AG04450 (cell line): ENCODE data around the gene LGALS9C. TPM values are rescaled to one million over a fixed set of nuclear protein-coding genes. Genes with fewer than 3 reads are reported as not detected.
"Not testable (repeated sequence)": the region's sequence is repeated elsewhere in the genome, so short reads cannot be mapped to it uniquely, and the experiment has no call there.

Experiments
- CTCF ChIA-PET: fragments of 300-600, 350-600 bp; formaldehyde crosslinking; extraction: SDS; loops from one replicate; lab custom pipeline; 2022; ENCODE audit warnings: antibody characterized with exemption, inconsistent platforms; lab: Charles Lee
- POLR2A ChIA-PET: fragments of 350-600 bp; formaldehyde crosslinking; extraction: SDS; loops from one replicate; lab custom pipeline; 2021; ENCODE audit warnings: antibody characterized with exemption, inconsistent platforms; lab: Yijun Ruan, JAX
- DNase-seq: peaks from one replicate; pipeline ENCODE4 v3.0.0-alpha.2; 2011; ENCODE audit warnings: low read depth, low spot score
- H3K27ac ChIP-seq: one replicate; pipeline ENCODE4 v1.5.1; 2012; ENCODE audit warnings: low read depth, low read length, control low read depth
- H3K27me3 ChIP-seq: one replicate; pipeline ENCODE4 v1.6.0; 2012; ENCODE audit warnings: low read length; ENCODE audit not compliant: control insufficient read depth, insufficient read depth
- H3K4me3 ChIP-seq: 2 replicates; pipeline ENCODE4 v1.5.1; 2011; ENCODE audit warnings: mild to moderate bottlenecking, low read depth, low read length, control low read depth
- H3K9me3 ChIP-seq: 2 replicates; pipeline ENCODE4 v1.5.1; 2012; ENCODE audit warnings: low read length; ENCODE audit not compliant: control insufficient read depth, insufficient read depth
- polyA plus RNA-seq: library from polyadenylated mRNA; depleted of rRNA; stranded (reverse); fragments of >200 nt; gene quantifications from 2 replicates; pipeline ENCODE4 v1.2.3, GENCODE V29; 2011
- TF ChIP-seq, protein P1 (sequence below): IDR thresholded peaks from 2 replicates; pipeline ENCODE4 v1.5.1; 2011; ENCODE audit warnings: low read depth, low read length, control low read depth, inconsistent platforms

LGALS9C gene
- polyA plus RNA-seq, 1 experiment, result not detected

- POLR2A ChIA-PET, H3K27me3 ChIP-seq, H3K27ac ChIP-seq, H3K4me3 ChIP-seq, DNase-seq, H3K9me3 ChIP-seq, CTCF ChIA-PET: not testable (repeated sequence)
These were observed 5.2 kb downstream of the LGALS9C start for GRCh38 chr17:18481775-18482174.

DNA sequence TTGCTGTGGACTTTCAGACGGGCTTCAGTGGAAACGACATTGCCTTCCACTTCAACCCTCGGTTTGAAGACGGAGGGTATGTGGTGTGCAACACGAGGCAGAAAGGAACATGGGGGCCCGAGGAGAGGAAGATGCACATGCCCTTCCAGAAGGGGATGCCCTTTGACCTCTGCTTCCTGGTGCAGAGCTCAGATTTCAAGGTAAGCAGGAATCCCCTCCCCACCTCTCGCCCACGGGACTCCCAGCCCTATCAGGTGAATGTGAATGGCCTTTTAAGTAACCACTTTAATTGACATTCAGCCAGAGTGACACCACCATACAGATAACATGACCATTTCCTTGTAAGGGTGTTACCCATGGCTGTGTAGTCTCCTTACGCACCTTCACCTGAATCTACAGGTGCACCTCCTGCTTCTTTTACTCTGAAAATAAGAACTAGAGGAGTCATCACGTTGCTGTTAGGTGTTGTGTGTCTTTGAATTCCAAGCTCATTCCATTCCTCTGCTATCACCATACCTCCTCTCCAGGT, 9.4 kb downstream of the LGALS9C start:
- POLR2A ChIA-PET, CTCF ChIA-PET, DNase-seq, H3K27ac ChIP-seq, H3K9me3 ChIP-seq, H3K27me3 ChIP-seq, H3K4me3 ChIP-seq: not testable (repeated sequence)

DNA sequence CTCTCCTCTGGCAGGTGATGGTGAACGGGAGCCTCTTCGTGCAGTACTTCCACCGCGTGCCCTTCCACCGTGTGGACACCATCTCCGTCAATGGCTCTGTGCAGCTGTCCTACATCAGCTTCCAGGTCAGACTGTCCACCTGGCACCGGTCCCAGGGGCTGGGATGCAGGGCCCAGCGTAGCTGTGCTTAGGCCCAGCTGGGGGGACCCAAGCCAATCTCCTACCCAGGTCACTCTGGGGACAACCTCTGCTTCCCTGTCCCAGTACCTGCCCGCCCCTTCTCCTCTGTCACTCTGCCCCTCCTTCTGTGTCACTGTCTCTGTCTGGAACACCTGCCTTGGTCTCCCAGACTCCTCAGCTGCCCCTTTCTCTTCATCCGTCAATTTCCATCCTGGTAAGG, 11.0 kb downstream of the LGALS9C start:
- H3K9me3 ChIP-seq, H3K27me3 ChIP-seq, CTCF ChIA-PET, H3K27ac ChIP-seq, DNase-seq, POLR2A ChIA-PET, H3K4me3 ChIP-seq: not testable (repeated sequence)

GRCh38 chr17:18488622-18489021, 12.0 kb downstream of the LGALS9C start:
- H3K9me3 ChIP-seq, result not testable (repeated sequence)

GRCh38 chr17:18490016-18490415, 13.4 kb downstream of the LGALS9C start:
- H3K27ac ChIP-seq, H3K9me3 ChIP-seq, POLR2A ChIA-PET, DNase-seq, H3K27me3 ChIP-seq, H3K4me3 ChIP-seq, CTCF ChIA-PET: not testable (repeated sequence)

More at GRCh38 chr17:18488622-18489021, 12.0 kb downstream of the LGALS9C start:
- CTCF ChIA-PET, H3K27me3 ChIP-seq, H3K27ac ChIP-seq, POLR2A ChIA-PET, H3K4me3 ChIP-seq, DNase-seq: not testable (repeated sequence)

DNA sequence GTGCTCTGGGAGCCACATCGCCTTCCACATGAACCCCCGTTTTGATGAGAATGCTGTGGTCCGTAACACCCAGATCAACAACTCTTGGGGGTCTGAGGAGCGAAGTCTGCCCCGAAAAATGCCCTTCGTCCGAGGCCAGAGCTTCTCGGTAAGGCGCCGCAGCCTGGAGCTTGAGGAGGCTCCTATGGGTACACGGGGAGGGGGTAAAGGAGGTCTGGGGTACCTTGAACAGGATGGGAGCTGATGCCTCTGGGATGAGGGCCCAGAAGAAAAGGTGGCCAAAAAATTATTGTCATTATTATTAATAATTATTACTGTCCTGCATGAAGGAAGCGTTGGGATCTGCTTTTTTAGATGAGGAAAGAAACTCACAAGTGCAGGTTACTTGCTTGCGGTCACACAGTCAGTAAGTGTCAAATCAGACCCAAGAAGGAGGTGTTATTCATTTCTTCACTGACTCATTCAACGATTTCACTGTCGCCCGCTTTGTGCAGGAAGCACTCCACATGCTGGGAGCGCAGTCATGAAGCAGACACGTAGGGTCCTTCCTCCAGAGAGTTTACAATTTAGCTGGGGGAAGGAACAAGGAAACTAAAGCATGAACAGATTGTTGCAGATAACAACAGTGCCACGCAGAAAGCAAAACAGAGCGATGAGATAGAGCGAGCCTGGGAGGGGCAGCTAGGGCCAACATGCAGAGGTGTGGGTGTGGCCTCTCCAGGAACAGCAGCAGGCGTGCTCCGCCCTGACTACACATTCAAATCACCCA, 16.3 kb downstream of the LGALS9C start:
- H3K27me3 ChIP-seq, result not testable (repeated sequence)

GRCh38 chr17:18494250-18494768, 17.7 kb downstream of the LGALS9C start:
- CTCF ChIA-PET, H3K27me3 ChIP-seq, H3K4me3 ChIP-seq, H3K27ac ChIP-seq, H3K9me3 ChIP-seq, DNase-seq, POLR2A ChIA-PET: not testable (repeated sequence)

More for the DNA sequence above, 16.3 kb downstream of the LGALS9C start:
- H3K27ac ChIP-seq, H3K9me3 ChIP-seq, POLR2A ChIA-PET, CTCF ChIA-PET, H3K4me3 ChIP-seq, DNase-seq: not testable (repeated sequence)

GRCh38 chr17:18497044-18497443, 20.5 kb downstream of the LGALS9C start:
- TF ChIP-seq, protein P1, sequence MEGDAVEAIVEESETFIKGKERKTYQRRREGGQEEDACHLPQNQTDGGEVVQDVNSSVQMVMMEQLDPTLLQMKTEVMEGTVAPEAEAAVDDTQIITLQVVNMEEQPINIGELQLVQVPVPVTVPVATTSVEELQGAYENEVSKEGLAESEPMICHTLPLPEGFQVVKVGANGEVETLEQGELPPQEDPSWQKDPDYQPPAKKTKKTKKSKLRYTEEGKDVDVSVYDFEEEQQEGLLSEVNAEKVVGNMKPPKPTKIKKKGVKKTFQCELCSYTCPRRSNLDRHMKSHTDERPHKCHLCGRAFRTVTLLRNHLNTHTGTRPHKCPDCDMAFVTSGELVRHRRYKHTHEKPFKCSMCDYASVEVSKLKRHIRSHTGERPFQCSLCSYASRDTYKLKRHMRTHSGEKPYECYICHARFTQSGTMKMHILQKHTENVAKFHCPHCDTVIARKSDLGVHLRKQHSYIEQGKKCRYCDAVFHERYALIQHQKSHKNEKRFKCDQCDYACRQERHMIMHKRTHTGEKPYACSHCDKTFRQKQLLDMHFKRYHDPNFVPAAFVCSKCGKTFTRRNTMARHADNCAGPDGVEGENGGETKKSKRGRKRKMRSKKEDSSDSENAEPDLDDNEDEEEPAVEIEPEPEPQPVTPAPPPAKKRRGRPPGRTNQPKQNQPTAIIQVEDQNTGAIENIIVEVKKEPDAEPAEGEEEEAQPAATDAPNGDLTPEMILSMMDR, result peak; percentile 32; the same call in 1 of the 2 replicates
- DNase-seq, CTCF ChIA-PET: not testable (repeated sequence)

GRCh38 chr17:18499100-18499499, 22.5 kb downstream of the LGALS9C start:
- H3K4me3 ChIP-seq, CTCF ChIA-PET, H3K27ac ChIP-seq, POLR2A ChIA-PET, H3K9me3 ChIP-seq, DNase-seq, H3K27me3 ChIP-seq: not testable (repeated sequence)

More at GRCh38 chr17:18497044-18497443, 20.5 kb downstream of the LGALS9C start:
- POLR2A ChIA-PET, H3K4me3 ChIP-seq, H3K9me3 ChIP-seq, H3K27me3 ChIP-seq, H3K27ac ChIP-seq: not testable (repeated sequence)

DNA sequence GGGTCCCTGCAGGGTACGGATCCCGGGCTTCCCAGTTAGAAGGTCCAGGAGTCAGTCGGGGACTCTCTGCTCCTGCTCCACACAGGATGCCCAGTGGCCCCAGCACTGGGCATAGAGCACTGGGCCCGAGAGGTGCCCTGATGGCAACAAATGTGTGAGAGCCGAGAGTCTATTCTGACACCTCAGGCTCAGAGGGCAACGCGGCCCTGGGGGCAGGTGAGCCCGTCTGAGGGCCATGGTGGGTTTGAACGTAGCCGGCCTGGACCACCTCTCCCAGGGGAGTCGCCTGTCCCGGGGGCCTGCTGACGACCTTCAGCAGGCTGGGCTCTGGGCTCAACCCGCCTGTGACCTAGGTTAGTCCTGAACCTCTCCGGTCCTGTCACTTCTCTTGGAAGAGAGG, 23.2 kb downstream of the LGALS9C start:
- H3K27ac ChIP-seq, H3K27me3 ChIP-seq, POLR2A ChIA-PET, H3K9me3 ChIP-seq, DNase-seq, H3K4me3 ChIP-seq, CTCF ChIA-PET: not testable (repeated sequence)

DNA sequence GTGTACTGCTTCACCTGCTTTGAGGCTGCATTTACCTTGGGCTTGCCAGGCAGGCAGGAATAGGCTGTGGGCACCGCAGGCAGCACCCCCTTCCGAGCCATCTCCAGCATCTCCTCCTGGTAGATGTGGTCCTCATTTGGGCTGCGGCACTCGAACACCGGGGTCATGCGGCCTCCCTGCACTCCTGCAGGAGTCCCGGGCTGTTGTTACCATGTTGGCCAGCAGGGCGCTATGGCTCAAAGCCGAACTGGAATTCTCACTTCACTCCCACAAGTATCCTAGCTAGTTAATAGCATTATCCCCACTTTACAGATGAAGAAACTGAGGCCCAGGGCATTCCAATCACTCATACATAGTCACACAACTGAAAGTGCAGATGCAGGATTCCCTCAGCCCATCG, 23.7 kb downstream of the LGALS9C start:
- H3K27ac ChIP-seq, H3K27me3 ChIP-seq, DNase-seq, POLR2A ChIA-PET, H3K9me3 ChIP-seq, CTCF ChIA-PET, H3K4me3 ChIP-seq: not testable (repeated sequence)
